LHCN-M2 (cell line): ENCODE measurements around the gene BBS1. TPM values are rescaled to one million over a fixed set of nuclear protein-coding genes. Genes with fewer than 3 reads are reported as not detected.
A peak's percentile ranks its signal among the peaks of the same experiment; 100 is the strongest.
"Not testable (repeated sequence)": the region's sequence is repeated elsewhere in the genome, so short reads cannot be mapped to it uniquely, and the experiment has no call there.

Experiments used
- DNase-seq: peaks from one replicate; pipeline ENCODE4 v3.0.0-alpha.2; 2012; ENCODE audit warnings: low read depth
- total RNA-seq: library from RNA; depleted of rRNA; stranded (reverse); fragments of >200 nt; gene quantifications from 2 replicates; pipeline ENCODE4 v1.2.3, GENCODE V29; 2014; rRNA removed

BBS1 gene
- total RNA-seq, 1 experiment from 2014 or later = 26.2 TPM

GRCh38 chr11:66570850-66571180 is 60.4 kb downstream of the BBS1 start:
- no peak for DNase-seq

DNA sequence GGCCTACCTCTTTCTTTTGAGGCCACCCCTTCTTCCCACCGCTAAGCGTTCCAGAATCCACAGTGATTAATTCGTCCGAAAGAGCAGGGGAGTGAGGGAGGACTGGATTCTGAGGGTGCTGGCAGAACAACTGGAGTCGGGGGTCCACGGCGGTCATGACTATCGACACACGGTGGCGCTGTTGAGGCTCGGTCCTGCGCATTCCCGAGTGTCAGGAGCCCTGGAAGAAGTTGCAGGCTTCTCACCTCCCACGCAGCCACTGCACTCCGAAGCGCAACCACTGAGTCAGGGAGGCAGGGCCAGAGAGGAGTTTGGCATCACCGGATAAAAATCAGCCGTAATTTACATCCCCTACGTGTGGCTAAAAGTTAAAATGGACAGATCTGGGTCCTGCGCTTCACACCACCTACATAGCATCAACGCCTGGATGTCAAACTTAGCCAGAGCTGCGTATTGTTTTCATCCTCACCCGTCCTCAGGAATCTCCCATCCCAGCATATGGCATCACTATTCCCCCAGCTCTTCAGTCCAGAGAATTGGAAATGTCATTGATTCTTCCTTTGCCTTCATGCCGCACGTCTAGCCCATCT is 68.7 kb downstream of the BBS1 start:
- DNase-seq = peak; percentile 43

DNA sequence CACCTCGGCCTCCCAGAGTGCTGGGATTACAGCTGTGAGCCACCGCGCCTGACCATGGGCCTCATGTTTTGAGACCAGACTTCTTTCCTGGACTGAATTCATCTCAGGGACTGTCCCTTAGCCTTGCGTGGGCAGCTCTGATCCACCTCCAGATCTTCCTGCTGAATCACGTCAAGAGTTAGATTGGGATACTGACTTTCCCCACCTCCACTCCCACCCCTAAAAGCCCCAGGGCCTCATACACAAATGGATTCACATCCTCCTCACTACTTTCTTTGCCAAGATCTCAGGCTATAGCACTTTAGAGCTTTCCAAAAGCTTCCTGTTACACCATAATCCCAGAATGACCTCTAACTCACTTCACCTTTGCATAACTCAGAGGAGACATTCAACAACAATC is 70.4 kb downstream of the BBS1 start:
- no peak for DNase-seq

- DNase-seq = no peak
Measured at GRCh38 chr11:66581261-66581660, 70.8 kb downstream of the BBS1 start.

DNA sequence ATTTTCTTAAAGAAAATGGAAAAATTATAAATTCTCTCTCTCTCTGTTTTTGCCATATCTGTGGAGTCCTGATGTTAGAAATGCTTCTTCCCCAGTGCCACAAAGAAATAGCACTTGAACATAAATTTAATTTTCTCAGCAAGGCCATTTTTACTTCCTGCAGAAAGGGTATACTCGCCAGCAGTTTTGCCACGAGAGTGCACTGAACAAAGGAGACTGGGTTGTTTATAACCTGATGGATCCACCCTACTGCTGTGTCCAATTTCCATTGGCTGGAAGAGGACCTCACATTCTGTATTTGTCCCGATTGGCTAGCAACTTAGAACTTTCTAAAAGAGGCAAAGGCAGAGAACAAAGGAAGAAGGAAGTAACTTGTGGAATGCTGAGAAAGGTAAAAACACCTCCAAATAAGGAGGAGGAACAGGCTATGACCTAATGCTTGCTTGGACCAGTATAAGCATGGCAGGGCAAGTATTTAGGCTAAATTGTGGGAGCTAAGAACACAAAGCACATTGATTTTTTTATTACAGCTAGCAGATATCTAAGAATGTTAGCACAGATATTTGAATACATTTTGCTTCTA is 72.2 kb downstream of the BBS1 start:
- not testable (repeated sequence) for DNase-seq

Other genes starting within 250 kb of the BBS1 start
- gene RAB1B, start 242.0 kb upstream of the BBS1 start, total RNA-seq = 184 and 193 TPM in 2 replicates
- 0.86 and 1.9 TPM in 2 replicates for gene CNIH2, start 232.5 kb upstream of the BBS1 start, total RNA-seq
- gene YIF1A, start 221.5 kb upstream of the BBS1 start, total RNA-seq = 120 and 127 TPM in 2 replicates
- 0.23 and 0.32 TPM in 2 replicates for gene TMEM151A, start 218.7 kb upstream of the BBS1 start, total RNA-seq
- 0.06 TPM in 1 of 2 replicates, not detected in the other for gene CD248, start 193.6 kb upstream of the BBS1 start, total RNA-seq
- gene RIN1, start 174.2 kb upstream of the BBS1 start, total RNA-seq = 82.1 and 97.9 TPM in 2 replicates
- gene BRMS1, start 165.5 kb upstream of the BBS1 start, total RNA-seq = 102 and 107 TPM in 2 replicates
- gene B4GAT1, start 163.0 kb upstream of the BBS1 start, total RNA-seq = 50.9 and 51.0 TPM in 2 replicates
- not detected in 2 replicates for gene SLC29A2, start 138.9 kb upstream of the BBS1 start, total RNA-seq
- 0.13 TPM in 1 of 2 replicates, not detected in the other for gene NPAS4, start 89.6 kb upstream of the BBS1 start, total RNA-seq
- 49.9 and 57.8 TPM in 2 replicates for gene MRPL11, start 71.8 kb upstream of the BBS1 start, total RNA-seq
- gene PELI3, start 43.7 kb upstream of the BBS1 start, total RNA-seq = 6.5 and 7.2 TPM in 2 replicates
- gene DPP3, start 30.2 kb upstream of the BBS1 start, total RNA-seq = 66.8 and 71.2 TPM in 2 replicates
- gene ZDHHC24, start 35.4 kb downstream of the BBS1 start, total RNA-seq = 20.1 and 24.8 TPM in 2 replicates
- gene ACTN3, start 36.3 kb downstream of the BBS1 start, total RNA-seq = not detected in 2 replicates
- 25.1 and 28.9 TPM in 2 replicates for gene CTSF, start 58.0 kb downstream of the BBS1 start, total RNA-seq
- 0.34 and 0.51 TPM in 2 replicates for gene CCDC87, start 82.4 kb downstream of the BBS1 start, total RNA-seq
- gene CCS, start 82.5 kb downstream of the BBS1 start, total RNA-seq = 20.3 and 22.5 TPM in 2 replicates
- 50.0 and 58.7 TPM in 2 replicates for gene RBM14, start 106.0 kb downstream of the BBS1 start, total RNA-seq
- gene RBM4, start 128.1 kb downstream of the BBS1 start, total RNA-seq = 86.4 and 87.6 TPM in 2 replicates
- gene RBM4B, start 167.3 kb downstream of the BBS1 start, total RNA-seq = 23.5 and 33.2 TPM in 2 replicates
- 0.06 and 0.57 TPM in 2 replicates for gene SPTBN2, start 218.6 kb downstream of the BBS1 start, total RNA-seq